ENCODE data around the gene COL23A1. TPM values are rescaled to one million over a fixed set of nuclear protein-coding genes. Genes with fewer than 3 reads are reported as not detected.
"Not testable (repeated sequence)": the region's sequence is repeated elsewhere in the genome, so short reads cannot be mapped to it uniquely, and the experiment has no call there.

The COL23A1 gene
- total RNA-seq, 1 experiment from 2014 or later: 21.7 TPM

DNA sequence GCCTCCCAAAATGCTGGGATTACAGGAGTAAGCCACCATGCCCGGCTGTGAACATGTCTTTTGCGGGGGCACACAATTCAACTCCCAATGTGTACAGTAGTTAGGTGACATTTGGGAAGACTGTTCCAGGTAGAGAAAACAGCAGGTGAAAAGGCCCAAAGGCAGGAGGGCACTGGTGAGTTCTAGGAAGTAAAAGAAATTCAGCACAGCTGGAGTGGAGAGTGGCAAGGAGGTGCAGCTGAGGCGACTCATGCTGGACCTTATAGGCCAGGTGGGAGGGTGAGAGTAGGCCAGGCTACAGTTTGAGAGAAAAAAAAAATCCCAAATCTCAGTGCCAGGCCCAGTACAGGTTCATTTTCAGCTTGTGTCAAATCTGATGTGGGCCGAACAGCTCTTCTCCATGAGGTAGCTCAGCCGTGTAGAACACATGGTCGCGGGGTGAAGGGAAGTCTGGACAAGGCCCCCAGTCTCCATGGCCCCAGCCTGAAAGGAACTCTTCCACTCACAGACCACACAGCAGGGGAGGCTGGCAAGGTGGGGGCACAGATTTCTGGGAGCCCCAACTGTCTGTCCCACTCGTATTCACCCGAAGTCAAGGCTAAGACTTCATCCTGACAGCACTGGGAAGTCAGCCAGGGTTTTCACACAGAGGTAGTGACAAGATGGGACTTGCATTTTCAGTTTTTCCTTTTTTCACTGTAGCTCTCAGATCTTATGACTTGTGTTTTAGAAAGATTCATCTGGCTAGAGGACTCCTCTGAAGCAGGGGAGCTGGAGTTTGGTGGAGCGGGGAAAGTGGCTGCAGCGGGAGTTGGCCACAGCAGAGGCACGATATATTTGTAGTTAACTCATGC is 390.4 kb downstream of the COL23A1 start:
- DNase-seq (ENCODE audit: low read depth): no peak

DNA sequence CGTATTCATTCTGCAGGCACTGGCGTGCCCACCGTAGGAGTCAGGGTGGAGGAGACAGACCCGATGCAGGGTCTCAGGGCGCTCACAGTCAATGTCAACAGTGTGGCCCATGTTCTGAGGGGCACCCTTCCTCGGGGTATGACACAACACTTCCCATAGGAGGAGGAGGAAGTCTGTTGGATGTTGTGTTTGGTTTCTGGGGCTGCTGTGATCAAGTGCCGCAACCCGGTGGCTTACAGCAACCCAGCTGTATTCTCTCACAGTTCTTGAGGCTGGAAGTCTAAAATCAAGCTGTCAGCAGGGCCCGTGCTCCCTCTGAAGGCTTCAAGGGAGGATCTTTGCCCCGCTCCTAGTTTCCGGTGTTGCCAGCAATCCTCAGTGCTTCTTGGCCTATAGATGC is 391.5 kb downstream of the COL23A1 start:
- DNase-seq (ENCODE audit: low read depth): no peak

DNA sequence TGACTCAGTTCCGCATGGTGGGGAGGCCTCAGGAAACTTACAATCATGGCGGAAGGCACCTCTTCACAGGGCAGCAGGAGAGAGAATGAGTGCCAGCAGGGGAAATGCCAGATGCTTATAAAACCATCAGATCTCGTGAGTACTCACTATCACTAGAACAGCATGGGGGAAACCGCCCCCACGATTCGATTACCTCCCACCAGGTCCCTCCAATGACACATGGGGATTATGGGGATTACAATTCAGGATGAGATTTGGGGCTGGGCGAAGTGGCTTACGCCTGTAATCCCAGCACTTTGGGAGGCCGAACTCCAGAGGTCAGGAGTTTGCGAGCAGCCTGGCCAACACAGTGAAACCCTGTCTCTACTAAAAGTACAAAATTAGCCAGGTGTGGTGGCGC is 392.0 kb downstream of the COL23A1 start:
- not testable (repeated sequence) for DNase-seq (ENCODE audit: low read depth)

DNA sequence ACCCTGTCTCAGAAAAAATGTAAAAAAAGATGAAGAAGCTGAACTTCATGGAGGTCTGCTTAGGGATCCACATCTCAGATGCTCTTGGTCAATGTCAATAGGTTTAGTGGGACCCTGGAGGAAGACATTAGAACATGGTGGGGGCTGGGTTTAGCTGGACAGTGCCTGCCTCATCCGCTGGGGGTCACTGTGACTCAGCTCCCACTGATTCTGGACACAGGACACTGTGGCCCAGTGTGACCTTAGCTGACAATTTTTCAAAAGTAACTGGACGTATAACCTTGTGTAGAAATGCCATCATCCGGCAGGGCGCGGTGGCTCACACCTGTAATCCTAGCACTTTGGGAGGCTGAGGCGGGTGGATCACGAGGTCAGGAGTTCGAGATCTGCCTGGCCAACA is 393.2 kb downstream of the COL23A1 start:
- DNase-seq (ENCODE audit: low read depth): no peak

DNA sequence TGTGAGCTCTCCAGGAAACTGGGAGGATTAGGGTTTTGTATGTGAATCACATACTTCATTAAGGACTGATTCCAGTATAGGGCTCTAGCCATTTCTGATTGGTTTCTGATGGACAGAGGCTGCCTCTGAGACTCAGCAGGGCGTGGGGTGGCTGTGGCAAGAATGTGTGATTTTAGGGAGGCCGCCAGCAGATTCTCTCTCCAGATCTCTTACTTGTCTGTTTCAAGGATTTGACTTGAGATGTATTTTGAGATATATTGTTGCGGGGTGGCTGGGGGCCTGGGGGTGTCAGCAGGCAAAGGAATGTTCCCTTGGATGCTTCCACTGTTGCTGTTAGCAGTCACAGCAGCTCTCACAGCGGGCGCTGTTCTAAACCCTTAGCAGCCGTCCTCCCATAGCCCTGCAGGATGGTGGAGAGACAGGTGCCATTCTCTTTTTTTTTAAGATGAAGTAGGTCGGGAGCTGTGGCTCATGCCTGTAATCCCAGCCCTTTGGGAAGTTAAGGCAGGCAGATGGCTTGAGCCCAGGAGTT is 393.8 kb downstream of the COL23A1 start:
- no peak for DNase-seq (ENCODE audit: low read depth)

DNA sequence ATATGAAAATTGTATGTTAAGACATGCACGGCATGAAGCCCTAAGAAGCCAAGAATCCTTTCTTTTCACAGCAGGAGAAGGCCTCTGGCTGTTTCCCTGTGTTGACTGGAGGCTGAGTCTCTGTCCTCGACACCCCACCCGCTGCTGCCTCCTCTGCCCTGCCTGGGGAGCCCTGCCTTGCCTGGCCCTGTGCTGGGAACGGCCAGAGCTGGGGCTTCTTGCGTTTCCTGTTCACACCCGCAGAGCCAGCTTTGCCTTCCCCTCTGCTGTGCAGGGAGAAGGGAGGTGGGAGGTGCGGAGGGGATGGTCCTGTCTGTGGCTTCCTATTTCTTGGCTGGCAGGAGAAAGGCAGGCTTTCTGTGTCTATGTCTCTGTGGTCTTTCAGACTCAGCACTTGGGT is 396.2 kb downstream of the COL23A1 start:
- DNase-seq (ENCODE audit: low read depth): no peak

DNA sequence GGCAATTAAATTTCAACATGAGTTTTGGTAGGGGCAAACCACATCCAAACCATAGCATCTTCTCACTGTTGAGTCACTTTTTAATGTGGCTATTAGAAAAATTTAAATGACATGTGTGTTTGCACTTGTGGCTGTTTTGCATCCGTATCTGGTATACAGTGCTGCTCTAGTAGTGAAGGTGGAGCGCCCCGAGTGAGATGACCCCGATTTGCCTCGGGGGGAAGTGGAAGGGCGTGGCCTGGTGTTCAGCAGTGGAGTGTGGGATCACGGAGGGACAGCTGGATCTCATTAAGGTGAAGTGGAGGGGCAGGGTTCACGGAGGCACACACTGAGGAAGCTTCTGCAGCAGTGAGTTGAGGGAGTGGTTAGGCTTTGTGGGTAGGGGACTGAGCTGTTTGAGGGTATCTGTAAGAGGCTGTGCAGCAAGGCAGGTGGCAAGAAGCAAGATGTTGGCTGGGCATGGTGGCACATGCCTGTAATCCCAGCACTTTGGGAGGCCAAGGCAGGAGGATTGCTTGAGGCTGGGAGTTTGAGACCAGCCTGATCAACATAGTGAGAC is 396.9 kb downstream of the COL23A1 start:
- DNase-seq (ENCODE audit: low read depth): no peak

DNA sequence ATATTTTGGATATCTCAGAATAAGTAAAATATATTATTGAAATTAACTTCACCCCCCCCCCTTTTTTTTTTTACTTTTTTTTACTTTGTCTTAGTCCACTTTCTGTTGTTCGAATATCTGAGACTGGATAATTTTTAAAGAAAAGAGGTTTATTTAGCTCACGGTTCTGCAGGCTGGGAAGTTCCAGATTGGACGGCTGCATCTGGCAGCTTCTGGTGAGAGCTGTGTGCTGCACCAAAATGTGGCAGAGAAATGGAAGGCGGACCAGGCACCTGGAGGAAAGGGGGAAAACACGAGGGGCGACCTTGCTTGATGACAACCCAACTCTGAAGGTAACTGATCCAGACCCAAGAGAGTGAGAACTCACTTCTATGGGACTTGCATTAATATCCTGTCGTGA is 397.4 kb downstream of the COL23A1 start:
- DNase-seq (ENCODE audit: low read depth): no peak

DNA sequence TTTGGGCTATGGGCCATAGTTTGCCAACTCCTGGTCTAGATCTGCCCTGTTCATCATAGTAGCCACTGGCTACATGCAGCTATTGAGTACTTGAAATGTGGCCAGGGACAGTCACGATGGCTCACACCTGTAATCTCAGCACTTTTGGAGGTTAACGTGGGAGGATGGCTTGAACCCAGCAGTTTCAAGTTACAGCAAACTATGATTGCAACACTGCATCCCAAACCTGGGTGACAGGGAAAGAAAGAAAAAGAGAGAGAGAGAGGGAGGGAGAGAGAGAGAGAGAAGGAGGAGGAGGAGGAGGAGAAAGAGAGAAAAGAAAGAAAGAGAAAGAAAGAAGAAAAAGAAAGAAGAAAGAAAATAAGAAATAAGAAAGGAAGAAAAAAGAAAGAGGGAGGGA is 397.9 kb downstream of the COL23A1 start:
- peak; percentile 38 for DNase-seq (ENCODE audit: low read depth)

DNA sequence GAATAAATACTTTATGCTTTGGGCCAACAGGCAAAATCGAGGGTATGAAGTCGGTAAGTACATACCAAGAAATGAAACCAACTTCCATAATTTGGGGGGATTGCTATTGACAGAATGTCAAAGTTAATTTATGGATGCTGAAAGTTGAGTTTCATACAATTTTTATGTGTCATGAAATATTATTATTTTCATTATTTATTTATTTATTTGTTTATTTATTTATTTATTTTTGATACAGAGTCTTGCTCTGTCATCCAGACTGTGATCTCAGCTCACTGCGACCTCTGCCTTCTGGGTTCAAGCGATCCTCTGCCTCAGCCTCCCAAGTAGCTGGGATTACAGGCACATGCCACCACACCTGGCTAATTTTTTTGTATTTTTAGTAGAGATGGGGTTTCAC is 398.5 kb downstream of the COL23A1 start:
- DNase-seq (ENCODE audit: low read depth): no peak

DNA sequence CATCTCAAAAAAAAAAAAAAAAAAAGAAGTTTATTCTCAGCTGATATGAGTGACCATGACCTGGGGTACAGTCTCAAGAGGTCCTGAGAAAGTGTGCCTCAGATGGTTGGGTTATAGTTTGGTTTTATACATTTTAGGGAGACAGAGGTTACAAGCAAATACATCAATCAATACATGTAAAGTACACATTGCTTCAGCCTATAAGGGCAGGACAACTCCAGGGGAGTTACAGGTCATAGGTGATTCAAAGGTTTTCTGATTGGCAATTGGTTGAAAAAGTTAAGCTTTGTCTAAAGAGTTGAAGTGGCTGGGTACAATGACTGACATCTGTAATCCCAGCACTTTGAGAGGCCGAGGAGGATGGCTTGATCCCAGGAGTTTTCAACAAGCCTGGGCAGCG is 400.8 kb downstream of the COL23A1 start:
- no peak for DNase-seq (ENCODE audit: low read depth)

Other genes with a start within 250 kb of the COL23A1 start
- gene CLK4, start 36.7 kb upstream of the COL23A1 start, total RNA-seq (2014; rRNA removed; shearing (Covaris generic)): 9.8 and 15.6 TPM in 2 replicates
- gene ZNF354A, start 140.3 kb upstream of the COL23A1 start, total RNA-seq (2014; rRNA removed; shearing (Covaris generic)): 14.5 and 18.8 TPM in 2 replicates

All from Daoy (cell line).